ENCODE data around the gene SLC1A4. TPM values are rescaled to one million over a fixed set of nuclear protein-coding genes. Genes with fewer than 3 reads are reported as not detected.

The SLC1A4 gene
- total RNA-seq, 3 donors from 2014 or later, result 8.2 to 14.7 (median 8.4) TPM

- Histone ChIP-seq H3K9me3 (no peaks in the 10 kb centered on the region), H3K4me1 (ENCODE audit: low read depth) (peaks cover 16% of the 10 kb centered on the region), H3K36me3 (ENCODE audit: low read depth) (peaks cover 3% of the 10 kb centered on the region), H3K4me3 (no peak overlapping the region)
- peak; percentile 4 for ATAC-seq
- no peak for TF ChIP-seq CTCF (IDR thresholded peaks at IDR 0.05)
- intact Hi-C loops (cut with DNase I, micrococcal nuclease), result no loop called here
- peak in 1 of 3 donors; percentile 58 for DNase-seq
These were observed 64.0 kb downstream of the SLC1A4 start for GRCh38 chr2:65053199-65053598.

DNA sequence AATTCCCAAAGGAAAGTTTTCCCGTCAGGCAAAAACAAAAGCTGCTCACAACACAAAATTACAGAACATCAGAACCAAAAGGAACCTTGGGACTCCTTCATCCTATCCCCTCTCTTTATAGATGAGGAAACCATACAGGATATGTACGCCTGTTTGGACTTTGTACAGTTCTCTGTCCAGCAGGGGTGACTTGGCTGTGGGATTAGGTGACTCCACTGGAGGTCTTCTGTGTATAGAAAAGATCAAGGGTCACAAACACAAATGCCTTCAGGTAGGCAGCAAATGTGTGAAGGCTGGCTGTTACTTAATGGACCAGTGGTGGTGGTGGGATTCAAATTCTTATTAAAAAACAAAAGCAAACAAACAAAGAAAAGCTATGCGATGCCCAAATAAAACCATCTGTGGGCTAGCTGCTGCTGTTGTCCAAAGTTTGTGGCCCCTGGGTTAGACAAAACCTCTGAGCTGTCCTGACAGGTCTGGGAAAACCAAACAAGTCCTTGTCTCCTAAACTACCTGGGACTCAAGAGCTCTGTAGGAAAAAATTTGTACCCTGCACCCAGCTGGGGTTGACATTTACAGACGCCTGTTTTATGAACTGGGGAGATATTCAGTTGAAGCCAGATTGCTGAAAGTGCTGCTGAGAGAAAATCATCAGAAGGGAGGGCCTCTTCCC lies 65.7 kb downstream of the SLC1A4 start:
- no peak overlapping the region for H3K4me3 ChIP-seq
- TF ChIP-seq CTCF (IDR thresholded peaks at IDR 0.05), result no peak
- ATAC-seq (no peak), DNase-seq (no peak)
- intact Hi-C loops (cut with DNase I, micrococcal nuclease), result no loop called here
- H3K36me3 ChIP-seq (ENCODE audit: low read depth), result peaks cover 3% of the 10 kb centered on the region
- H3K4me1 ChIP-seq (ENCODE audit: low read depth), result peaks cover 30% of the 10 kb centered on the region
- no peaks in the 10 kb centered on the region for H3K9me3 ChIP-seq

- no peak for TF ChIP-seq CTCF (IDR thresholded peaks at IDR 0.05)
- intact Hi-C loops (cut with DNase I, micrococcal nuclease), result no loop called here
- Histone ChIP-seq H3K4me1 (ENCODE audit: low read depth) (peaks cover 31% of the 10 kb centered on the region), H3K36me3 (ENCODE audit: low read depth) (peaks cover 3% of the 10 kb centered on the region), H3K4me3 (peak overlapping the region; percentile 71), H3K9me3 (no peaks in the 10 kb centered on the region)
- DNase-seq (peak in 1 of 3 donors; percentile 88), ATAC-seq (peak; percentile 59)
These were observed 66.4 kb downstream of the SLC1A4 start for GRCh38 chr2:65055422-65056214.

DNA sequence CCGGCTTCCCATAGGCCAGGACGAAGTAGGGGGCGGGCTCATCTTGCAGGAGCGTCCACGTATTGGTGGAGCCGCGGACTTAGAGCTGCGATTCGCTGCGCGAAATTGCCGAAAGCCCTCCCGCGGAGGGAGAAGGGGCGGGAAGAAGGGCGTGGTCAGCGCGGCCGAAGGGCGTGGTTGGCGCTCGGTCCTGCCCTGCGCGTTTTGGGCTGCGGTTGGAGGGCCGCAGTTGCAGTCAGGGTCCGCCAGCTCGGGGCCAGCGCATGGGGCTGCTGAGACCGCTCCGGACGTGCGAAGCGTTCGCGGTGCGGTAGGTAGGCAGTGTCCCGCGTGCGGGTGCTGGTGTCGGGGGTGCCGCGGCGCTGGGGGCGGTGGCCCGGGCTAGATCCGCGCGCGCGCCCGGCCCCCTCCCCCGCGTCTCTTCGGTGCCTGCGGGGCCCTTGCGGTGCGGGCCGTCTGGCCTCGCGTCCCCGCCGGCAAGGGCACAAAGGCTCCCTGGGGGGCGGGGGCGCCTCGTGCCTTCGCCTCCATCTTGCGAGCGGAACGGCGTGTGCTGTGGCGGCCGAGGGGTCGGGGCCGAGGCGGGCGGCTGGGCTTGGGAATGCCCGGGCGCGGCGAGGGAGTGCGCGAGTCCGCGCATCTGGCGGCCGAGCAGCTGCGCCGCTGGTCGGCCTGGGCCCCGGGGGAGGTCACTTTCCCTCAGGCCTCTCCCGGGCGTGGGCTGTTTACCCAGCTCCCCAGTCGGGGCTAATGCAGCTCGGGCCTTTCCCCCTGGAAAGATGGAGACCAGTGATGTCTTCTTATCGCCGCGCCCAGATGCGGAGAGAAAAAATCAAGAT lies 67.2 kb downstream of the SLC1A4 start, which contains the start of gene CEP68:
Gene CEP68, plus strand, starts transcription at position 202 of the 839 bp plus-strand sequence. CDS start 13,029 bp downstream, outside the sequence.
- Histone ChIP-seq H3K4me1 (ENCODE audit: low read depth) (peaks cover 31% of the 10 kb centered on the region), H3K36me3 (ENCODE audit: low read depth) (peaks cover 3% of the 10 kb centered on the region), H3K9me3 (no peaks in the 10 kb centered on the region), H3K4me3 (peak within 1 kb of the TSS; percentile 71)
- intact Hi-C loops (cut with DNase I, micrococcal nuclease), result no loop called here
- ATAC-seq (peak; percentile 97), DNase-seq (peak; percentile 97 to 98 (median 98))
- no peak for TF ChIP-seq CTCF (IDR thresholded peaks at IDR 0.05)

DNA sequence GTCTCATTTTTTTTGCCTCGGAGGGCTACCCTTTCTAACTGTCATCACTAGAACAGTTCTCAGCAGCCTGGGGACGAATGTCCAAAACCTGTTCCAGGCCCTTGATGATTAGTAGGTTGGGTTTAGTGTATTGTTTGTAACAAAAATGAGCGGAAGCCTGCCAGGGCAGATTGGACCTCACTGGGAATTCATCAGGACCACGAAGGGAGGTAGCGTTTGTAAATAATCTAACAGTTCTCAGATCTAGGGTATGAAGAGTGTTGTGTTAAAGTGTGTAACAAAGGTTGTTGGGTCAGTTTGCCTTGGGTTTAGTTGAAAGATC lies 67.8 kb downstream of the SLC1A4 start:
- H3K9me3 ChIP-seq, result no peaks in the 10 kb centered on the region
- intact Hi-C loops (cut with DNase I, micrococcal nuclease), result no loop called here

More for the DNA sequence above, 67.8 kb downstream of the SLC1A4 start:
- DNase-seq (no peak), ATAC-seq (no peak)
- TF ChIP-seq CTCF (IDR thresholded peaks at IDR 0.05), result no peak
- peaks cover 31% of the 10 kb centered on the region for H3K4me1 ChIP-seq (ENCODE audit: low read depth)
- peak overlapping the region; percentile 71 for H3K4me3 ChIP-seq
- peaks cover 3% of the 10 kb centered on the region for H3K36me3 ChIP-seq (ENCODE audit: low read depth)

All from mucosa of descending colon (tissue), 3 donors.